GM19467 (cell line): Measurements from ENCODE around the gene PTPRM.
"Not testable (repeated sequence)": the region's sequence is repeated elsewhere in the genome, so short reads cannot be mapped to it uniquely, and the experiment has no call there.

Source experiments
- ATAC-seq: cut with Tn5 transposase; IDR thresholded peaks from one replicate; pipeline ENCODE4 v1.9.1; 2021; ENCODE audit warnings: mild to moderate bottlenecking, moderate library complexity; ENCODE audit not compliant: unreplicated experiment

The PTPRM gene

GRCh38 chr18:8029731-8030130 lies 462.6 kb downstream of the PTPRM start:
- no peak for ATAC-seq

DNA sequence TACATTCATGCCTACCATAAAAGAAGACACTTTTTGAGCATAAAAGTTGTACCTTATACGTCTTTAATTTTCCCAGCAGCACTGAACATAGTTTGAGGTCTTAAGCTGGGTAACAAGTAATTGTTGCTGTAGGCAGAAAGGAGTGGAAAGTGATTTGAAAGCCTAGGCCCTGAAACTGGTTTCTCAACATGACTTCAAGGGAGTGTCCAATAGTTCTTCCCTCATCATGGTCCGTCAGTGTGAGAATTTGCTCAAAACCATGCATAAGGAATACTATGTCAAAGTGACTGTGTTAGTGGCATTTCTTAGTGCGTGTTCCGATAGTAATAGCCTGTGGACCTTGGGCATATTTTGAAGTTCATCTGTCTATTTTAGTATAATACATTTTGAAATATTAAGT lies 463.1 kb downstream of the PTPRM start:
- no peak for ATAC-seq

DNA sequence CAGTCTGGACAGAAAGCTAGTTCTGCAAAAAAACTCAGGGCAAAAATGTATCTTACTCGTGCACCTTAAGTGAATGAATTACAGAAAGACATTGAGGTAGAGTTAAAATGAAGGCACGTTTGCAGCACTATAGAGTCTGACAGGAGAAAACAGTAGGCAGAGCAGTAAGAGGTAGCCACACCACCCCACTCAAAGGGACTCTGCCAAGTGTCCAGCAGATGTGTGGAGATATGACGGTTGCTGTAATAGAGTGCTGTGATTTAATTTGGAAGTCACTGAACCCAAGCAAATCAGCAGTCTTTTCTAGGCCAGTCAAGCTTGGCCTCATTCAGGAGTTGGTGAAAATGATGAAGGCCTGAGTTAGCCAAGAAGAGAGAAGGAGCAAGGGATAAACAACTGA lies 464.4 kb downstream of the PTPRM start:
- no peak for ATAC-seq

GRCh38 chr18:8034674-8035073 lies 467.6 kb downstream of the PTPRM start:
- ATAC-seq: no peak

- ATAC-seq: no peak
These were observed 469.4 kb downstream of the PTPRM start for GRCh38 chr18:8036551-8036950.

DNA sequence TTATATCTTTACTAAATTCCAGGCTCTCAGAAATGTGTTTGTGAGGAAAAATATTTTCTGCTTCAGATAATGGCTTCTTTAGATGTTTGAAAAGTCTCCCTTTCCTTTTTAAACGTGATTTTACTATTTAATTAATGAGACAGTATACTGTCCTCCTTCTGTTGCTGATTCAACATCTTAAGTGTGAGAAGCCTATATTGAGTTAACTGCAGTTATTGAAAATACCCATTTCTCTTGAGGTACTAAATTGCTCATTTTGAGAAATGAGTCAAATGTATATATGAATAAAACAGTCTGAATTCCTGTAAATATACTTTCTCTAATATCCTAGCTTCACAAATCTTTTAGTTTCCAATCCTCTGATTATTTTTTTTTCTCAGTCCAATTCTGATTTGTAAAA lies 470.2 kb downstream of the PTPRM start:
- no peak for ATAC-seq

- ATAC-seq: no peak
These were observed 472.9 kb downstream of the PTPRM start for GRCh38 chr18:8040021-8040420.

DNA sequence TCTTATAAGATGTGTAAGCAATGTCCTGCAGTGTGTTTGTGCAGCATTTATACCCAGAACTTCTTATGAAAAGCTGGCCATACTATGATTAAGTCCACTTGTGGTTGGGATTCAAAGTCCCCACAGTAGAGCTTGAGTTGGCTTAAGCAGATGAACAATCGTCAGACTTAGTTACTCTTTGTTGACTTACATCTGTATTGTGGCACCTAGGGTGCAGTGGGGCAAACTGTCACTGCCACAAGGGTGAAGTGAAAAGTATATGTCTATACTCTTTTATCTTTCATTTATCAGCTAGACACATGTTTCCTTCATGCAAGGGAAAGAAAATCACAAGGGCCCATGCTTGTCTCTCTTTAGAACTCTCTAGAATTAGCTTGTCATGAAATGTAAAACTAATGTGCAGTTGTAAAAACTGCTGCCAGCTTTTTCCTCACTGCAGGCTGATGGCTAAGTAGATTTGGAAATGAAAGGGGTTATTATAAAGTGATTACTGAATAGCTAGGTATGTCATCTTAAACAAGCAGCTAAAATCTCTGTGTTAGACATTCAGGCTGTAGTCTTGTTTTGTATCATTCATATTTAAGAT lies 474.5 kb downstream of the PTPRM start:
- ATAC-seq: no peak

DNA sequence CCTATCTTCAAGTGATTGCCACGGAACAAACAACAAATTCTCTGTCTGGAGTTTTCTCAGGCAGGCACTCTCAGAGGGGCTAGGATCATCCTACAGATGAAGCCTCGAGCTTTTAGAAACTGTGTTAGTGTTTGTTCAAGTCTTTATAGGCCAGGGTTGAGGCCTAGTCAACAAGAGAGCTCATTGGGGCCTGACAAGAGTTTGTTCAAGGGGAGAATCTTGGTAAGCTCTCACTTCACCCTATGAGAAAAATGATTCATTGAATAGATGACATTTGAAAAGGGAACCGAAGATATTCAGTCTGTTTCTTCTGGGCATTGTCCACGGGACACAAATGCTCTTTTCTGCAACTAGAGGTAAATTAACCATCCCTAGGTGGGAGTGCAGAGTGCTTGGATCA lies 476.9 kb downstream of the PTPRM start:
- ATAC-seq: no peak

DNA sequence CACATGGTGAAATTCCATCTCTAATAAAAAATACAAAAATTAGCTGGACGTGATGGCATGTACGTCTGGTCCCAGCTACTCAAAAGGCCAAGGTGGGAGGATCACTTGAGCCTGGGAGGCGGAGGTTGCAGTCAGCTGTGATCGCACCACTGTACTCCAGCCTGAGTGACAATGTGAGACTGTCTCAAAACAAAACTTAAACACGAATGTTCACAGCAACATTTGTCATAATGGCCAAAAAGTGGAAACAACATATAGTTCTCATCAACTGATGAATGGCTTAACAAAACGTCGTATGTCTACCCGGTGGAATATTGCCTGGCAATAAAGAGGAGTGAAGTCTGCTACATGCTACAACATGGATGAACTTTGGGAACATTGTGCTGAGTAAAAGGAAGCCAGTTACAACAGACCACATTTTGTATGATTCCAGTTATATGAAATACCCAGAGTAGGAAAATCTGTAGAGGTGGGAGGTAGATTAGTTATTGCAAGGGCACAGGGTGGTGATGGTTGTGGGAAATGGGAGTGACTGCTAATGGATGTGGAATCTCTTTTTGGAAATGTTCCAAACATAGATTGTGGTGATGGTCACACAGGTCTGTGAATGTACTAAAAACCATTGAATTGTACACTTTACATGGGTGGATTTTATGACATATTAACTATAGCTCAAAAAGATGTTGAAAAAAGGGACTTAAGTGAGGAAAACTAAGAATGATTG lies 478.2 kb downstream of the PTPRM start:
- no peak for ATAC-seq

- no peak for ATAC-seq
These were observed 478.8 kb downstream of the PTPRM start for GRCh38 chr18:8045884-8046281.

- ATAC-seq: no peak
These were observed 479.3 kb downstream of the PTPRM start for GRCh38 chr18:8046441-8046840.

GRCh38 chr18:8049147-8049546 lies 482.0 kb downstream of the PTPRM start:
- no peak for ATAC-seq

DNA sequence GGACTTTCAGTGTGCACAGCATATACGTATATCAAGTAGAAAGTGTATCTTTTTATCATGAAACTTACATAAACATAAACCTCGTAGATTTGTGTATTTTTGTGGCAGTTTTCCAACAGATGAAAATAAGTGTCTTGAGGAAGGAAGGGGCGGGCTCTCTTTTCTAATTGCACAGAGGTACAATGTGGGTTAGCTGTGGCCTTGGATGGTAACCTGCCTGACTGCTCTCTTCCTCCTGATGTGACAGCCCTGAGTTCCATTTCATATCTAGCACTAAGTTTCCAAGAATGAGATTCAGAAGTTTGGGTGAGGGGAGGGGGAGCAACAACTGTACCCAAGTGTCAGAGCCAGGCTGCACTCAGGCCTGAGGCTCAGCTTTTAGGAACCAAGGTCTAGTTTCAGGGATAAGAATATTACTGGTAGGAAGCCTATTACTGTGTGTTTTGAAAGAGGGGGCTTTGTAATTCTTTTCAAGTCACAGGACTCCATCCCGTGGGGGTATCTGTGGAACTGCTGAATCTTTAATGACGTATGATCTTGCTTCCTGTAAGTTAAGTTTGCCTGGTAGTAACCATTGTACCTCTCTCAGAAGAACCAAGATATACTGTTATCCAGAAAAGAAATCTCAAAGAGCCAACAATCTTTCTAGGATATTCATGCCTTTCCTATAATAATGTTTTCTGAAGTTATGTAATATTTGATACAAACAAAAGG lies 483.7 kb downstream of the PTPRM start:
- no peak for ATAC-seq

DNA sequence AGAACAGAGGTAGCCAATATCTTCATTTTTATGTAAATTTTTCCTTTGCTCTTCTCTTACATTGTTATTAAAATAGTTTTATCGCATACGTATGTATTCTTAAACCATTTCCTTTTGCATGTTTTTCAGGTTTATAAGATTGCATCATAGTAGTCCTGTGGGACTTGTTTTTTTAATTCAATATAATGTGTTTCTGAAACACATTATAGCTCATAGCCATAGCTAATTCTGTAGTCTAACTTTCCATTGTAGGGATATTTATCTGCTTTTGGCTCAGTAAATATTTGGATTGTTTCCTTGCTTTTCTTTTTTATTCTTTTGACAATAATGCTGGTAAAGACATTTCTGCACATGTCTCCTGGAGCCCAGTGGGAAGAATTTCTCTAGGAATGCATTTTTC lies 484.3 kb downstream of the PTPRM start:
- ATAC-seq: no peak

DNA sequence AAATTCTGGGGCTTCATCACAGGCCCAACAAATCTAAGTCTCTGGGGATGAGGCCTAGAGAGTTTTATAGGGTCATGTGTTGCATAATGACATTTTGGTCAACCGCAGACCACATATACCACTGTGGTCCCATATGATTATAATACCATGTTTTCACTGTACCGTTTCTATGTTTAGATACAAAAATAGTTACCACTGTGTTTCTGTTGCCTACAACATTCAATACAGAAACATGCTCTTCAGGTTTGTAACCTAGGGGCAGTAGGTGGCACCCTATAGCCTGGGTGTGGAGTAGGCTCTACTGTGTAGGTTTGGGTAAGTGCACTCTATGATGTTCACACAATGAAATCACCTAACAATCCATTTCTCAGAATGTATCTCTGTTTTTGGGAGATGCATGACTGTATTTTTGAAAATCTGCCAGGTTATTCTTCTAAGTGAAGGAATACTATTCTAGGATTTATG lies 485.2 kb downstream of the PTPRM start:
- no peak for ATAC-seq

DNA sequence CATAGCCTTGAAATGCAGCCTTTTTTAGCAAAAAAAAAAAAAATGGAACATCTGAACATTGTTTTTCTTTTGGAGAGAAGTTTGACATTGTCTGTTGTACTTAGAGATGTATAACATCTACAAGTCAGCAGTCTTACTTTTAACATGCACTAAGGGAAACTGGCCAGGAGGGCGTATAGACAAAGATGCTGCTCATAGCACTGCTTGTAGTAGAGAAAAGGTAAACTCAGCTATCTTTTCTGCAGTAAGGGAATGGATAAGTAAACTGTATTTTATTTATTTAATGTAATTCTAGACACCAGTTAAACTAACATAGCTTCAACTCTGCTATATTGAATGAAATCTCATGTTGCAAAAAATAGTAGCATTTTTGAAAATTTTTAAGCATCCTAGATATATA lies 489.6 kb downstream of the PTPRM start:
- no peak for ATAC-seq

DNA sequence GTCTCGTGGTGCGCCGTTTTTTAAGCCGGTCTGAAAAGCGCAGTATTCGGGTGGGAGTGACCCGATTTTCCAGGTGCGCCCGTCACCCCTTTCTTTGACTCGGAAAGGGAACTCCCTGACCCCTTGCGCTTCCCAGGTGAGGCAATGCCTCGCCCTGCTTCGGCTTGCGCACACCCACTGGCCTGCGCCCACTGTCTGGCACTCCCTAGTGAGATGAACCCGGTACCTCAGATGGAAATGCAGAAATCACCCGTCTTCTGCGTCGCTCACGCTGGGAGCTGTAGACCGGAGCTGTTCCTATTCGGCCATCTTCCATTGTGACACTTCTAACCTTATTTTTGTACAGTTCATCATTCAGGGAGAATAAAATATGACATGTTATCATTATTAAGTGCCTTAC lies 496.0 kb downstream of the PTPRM start:
- ATAC-seq: not testable (repeated sequence)

- no peak for ATAC-seq
These were observed 496.6 kb downstream of the PTPRM start for GRCh38 chr18:8063733-8064132.

DNA sequence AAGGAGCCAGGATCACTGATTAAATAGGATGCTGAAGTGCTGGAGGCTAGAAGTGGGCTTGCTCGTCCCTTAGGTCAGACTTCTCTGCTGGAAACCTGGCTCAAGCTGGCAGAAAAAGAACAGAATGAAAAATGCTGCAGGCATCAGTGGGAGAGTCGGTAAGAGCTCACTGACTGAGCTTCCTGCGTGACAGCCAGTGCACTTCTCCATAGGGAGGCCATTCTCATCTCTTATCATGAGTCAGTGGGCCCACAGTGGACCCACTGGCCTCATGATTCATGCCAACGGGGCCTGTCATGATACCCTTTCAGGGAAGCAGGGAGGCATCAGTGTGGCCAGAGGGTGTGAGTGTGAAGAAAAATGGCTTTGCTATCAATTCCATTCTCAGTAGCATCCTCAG lies 498.2 kb downstream of the PTPRM start:
- no peak for ATAC-seq

DNA sequence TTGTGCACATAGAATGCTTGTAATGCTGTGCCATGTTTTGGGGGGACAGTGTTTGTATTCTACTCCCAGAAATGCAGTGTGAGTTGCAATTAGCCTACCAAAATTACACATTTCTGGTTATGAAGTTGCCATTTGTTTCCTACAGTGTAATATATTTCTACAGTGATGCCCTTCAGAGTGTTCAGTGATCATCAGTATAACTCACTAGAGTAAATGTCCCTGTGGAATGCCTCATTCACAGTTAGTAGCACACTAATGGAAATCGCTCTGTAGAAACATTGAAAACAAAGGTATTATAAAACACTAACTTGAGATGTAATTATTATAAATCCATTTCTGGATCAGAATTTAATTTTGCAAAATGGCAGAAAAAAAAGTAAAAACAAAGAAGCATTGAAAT lies 498.7 kb downstream of the PTPRM start:
- ATAC-seq: no peak

DNA sequence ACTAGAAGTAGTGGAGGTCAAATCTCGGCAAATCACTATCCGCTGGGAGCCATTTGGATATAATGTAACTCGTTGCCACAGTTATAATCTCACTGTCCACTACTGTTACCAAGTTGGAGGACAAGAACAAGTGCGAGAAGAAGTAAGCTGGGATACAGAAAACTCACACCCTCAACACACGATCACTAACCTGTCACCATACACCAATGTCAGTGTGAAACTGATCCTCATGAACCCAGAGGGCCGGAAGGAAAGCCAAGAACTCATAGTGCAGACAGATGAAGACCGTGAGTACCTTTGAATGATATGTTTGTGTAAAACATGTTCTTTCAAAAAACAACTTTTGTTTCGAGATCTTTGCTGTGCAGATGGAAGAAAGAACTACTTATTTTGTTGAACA lies 502.6 kb downstream of the PTPRM start:
- no peak for ATAC-seq
